ENCODE data around the gene TGFBR1. TPM values are rescaled to one million over a fixed set of nuclear protein-coding genes. Genes with fewer than 3 reads are reported as not detected.

TGFBR1 gene
- total and polyA plus RNA-seq, 5 donors from 2014 or later: 18.0 to 27.0 (median 19.4) TPM

GRCh38 chr9:99076483-99077171 is 28.3 kb upstream of the TGFBR1 start:
- Mint-ChIP-seq H3K4me3 (peak overlapping the region; percentile 49 to 83 (median 64)), H3K27ac (peak overlapping the region; percentile 72 to 88 (median 86)), H3K9me3 (peaks cover 0 to 1% (median 0%) of the 10 kb centered on the region in 7 donors), H3K27me3 (no peaks in the 10 kb centered on the region), H3K4me1 (peaks cover 25 to 58% (median 38%) of the 10 kb centered on the region in 4 donors), H3K36me3 (no peaks in the 10 kb centered on the region)
- ATAC-seq (ENCODE audit: low read depth in 2 of 2) (peak; percentile 74 to 90), DNase-seq (peak in 2 of 3 donors; percentile 45 to 89)
- peaks cover 19% of the 10 kb centered on the region for H3K4me1 ChIP-seq (ENCODE audit: control insufficient read depth, insufficient read depth, low read length, poor library complexity, severe bottlenecking)
- H3K36me3 ChIP-seq (ENCODE audit: control insufficient read depth, insufficient read depth, low read length): no peaks in the 10 kb centered on the region
- H3K9me3 ChIP-seq (ENCODE audit: control insufficient read depth in 2 of 2, low read length in 2 of 2): no peaks in the 10 kb centered on the region
- H3K27me3 ChIP-seq (ENCODE audit: control insufficient read depth, insufficient read depth, low read length): no peaks in the 10 kb centered on the region
- peak overlapping the region; percentile 60 for H3K27ac ChIP-seq (ENCODE audit: insufficient read depth, low read length, poor library complexity, severe bottlenecking)
- H3K4me3 ChIP-seq (ENCODE audit: low read depth, low read length): peak overlapping the region; percentile 56

- no peaks in the 10 kb centered on the region for H3K9me3 ChIP-seq (ENCODE audit: control insufficient read depth in 2 of 2, low read length in 2 of 2)
- H3K4me1 ChIP-seq (ENCODE audit: control insufficient read depth, insufficient read depth, low read length, poor library complexity, severe bottlenecking): peaks cover 19% of the 10 kb centered on the region
- peaks cover 4% of the 10 kb centered on the region for H3K27me3 Mint-ChIP-seq
- H3K27ac Mint-ChIP-seq: no peak overlapping the region
- H3K4me1 Mint-ChIP-seq: peaks cover 25 to 54% (median 39%) of the 10 kb centered on the region in 4 donors
- ATAC-seq (ENCODE audit: low read depth in 2 of 2) (no peak), DNase-seq (no peak)
- H3K4me3 ChIP-seq (ENCODE audit: low read depth, low read length): no peak overlapping the region
- peak overlapping the region in 1 of 4 donors; percentile 20 for H3K4me3 Mint-ChIP-seq
- no peaks in the 10 kb centered on the region for H3K36me3 Mint-ChIP-seq
- H3K36me3 ChIP-seq (ENCODE audit: control insufficient read depth, insufficient read depth, low read length): no peaks in the 10 kb centered on the region
- no peaks in the 10 kb centered on the region for H3K9me3 Mint-ChIP-seq
- no peak overlapping the region for H3K27ac ChIP-seq (ENCODE audit: insufficient read depth, low read length, poor library complexity, severe bottlenecking)
- H3K27me3 ChIP-seq (ENCODE audit: control insufficient read depth, insufficient read depth, low read length): no peaks in the 10 kb centered on the region
Observed at GRCh38 chr9:99078717-99079116, 26.2 kb upstream of the TGFBR1 start.

DNA sequence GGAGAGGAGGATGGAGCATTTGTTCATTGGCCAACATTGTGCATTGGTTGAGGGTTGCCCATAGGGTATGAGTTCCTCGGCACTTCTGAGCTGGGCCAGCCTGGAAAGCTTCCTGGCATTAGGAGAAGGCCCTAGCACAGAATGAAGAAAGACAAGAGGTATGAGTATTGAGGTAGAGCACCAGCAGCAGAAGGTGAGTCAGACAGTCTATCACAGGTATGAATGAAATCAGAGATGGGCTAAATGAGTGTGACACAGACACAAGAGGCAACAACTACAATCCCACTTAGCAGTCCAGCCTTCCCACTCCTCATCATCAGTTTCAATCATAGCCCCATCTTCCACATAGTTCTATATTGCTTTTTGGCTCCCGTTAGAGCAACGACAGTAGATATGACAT is 25.4 kb upstream of the TGFBR1 start:
- no peak for ATAC-seq (ENCODE audit: low read depth in 2 of 2)
- H3K27me3 Mint-ChIP-seq: peaks cover 4% of the 10 kb centered on the region
- Histone ChIP-seq H3K27ac (ENCODE audit: insufficient read depth, low read length, poor library complexity, severe bottlenecking) (no peak overlapping the region), H3K4me1 (ENCODE audit: control insufficient read depth, insufficient read depth, low read length, poor library complexity, severe bottlenecking) (peaks cover 19% of the 10 kb centered on the region), H3K27me3 (ENCODE audit: control insufficient read depth, insufficient read depth, low read length) (no peaks in the 10 kb centered on the region), H3K9me3 (ENCODE audit: control insufficient read depth in 2 of 2, low read length in 2 of 2) (no peaks in the 10 kb centered on the region), H3K36me3 (ENCODE audit: control insufficient read depth, insufficient read depth, low read length) (no peaks in the 10 kb centered on the region), H3K4me3 (ENCODE audit: low read depth, low read length) (no peak overlapping the region)
- H3K4me1 Mint-ChIP-seq: peaks cover 25 to 46% (median 38%) of the 10 kb centered on the region in 4 donors
- H3K9me3 Mint-ChIP-seq: no peaks in the 10 kb centered on the region
- no peak overlapping the region for H3K4me3 Mint-ChIP-seq
- no peaks in the 10 kb centered on the region for H3K36me3 Mint-ChIP-seq
- H3K27ac Mint-ChIP-seq: peak overlapping the region in 1 of 3 donors; percentile 86
- DNase-seq: no peak

DNA sequence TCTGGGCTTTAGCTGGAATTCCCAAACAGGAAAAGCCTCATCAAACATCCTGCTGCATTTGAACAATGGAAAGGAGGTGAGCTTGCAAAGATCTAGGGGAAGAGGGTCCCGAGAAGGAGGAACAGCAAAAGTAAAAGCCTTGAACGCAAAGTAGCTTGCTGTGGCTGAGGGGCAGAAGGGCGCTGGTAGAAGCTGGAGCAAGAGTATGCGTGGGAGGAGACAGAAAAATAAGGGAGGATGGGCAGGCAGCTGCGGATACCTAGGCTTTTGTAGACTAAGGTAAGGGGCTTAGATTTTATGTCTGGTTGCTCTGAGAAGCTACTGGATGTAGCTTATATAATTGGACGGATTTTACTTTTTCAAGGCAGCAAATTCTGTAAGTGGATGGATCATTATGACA is 21.9 kb upstream of the TGFBR1 start:
- Histone ChIP-seq H3K27ac (ENCODE audit: insufficient read depth, low read length, poor library complexity, severe bottlenecking) (no peak overlapping the region), H3K4me1 (ENCODE audit: control insufficient read depth, insufficient read depth, low read length, poor library complexity, severe bottlenecking) (no peaks in the 10 kb centered on the region), H3K27me3 (ENCODE audit: control insufficient read depth, insufficient read depth, low read length) (no peaks in the 10 kb centered on the region), H3K4me3 (ENCODE audit: low read depth, low read length) (no peak overlapping the region), H3K9me3 (ENCODE audit: control insufficient read depth in 2 of 2, low read length in 2 of 2) (no peaks in the 10 kb centered on the region), H3K36me3 (ENCODE audit: control insufficient read depth, insufficient read depth, low read length) (no peaks in the 10 kb centered on the region)
- Mint-ChIP-seq H3K4me3 (no peak overlapping the region), H3K4me1 (peaks cover 5 to 32% (median 22%) of the 10 kb centered on the region in 4 donors), H3K36me3 (no peaks in the 10 kb centered on the region), H3K27me3 (peaks cover 11% of the 10 kb centered on the region), H3K9me3 (no peaks in the 10 kb centered on the region), H3K27ac (peak overlapping the region in 1 of 3 donors; percentile 75)
- DNase-seq (no peak), ATAC-seq (ENCODE audit: low read depth in 2 of 2) (no peak)

GRCh38 chr9:99085949-99086948 is 18.7 kb upstream of the TGFBR1 start:
- Mint-ChIP-seq H3K4me1 (peaks cover 5 to 27% (median 23%) of the 10 kb centered on the region in 4 donors), H3K27ac (peak overlapping the region in 1 of 3 donors; percentile 34), H3K27me3 (peaks cover 11% of the 10 kb centered on the region), H3K4me3 (peak overlapping the region in 1 of 4 donors; percentile 46), H3K36me3 (no peaks in the 10 kb centered on the region), H3K9me3 (no peaks in the 10 kb centered on the region)
- Histone ChIP-seq H3K36me3 (ENCODE audit: control insufficient read depth, insufficient read depth, low read length) (no peaks in the 10 kb centered on the region), H3K4me3 (ENCODE audit: low read depth, low read length) (no peak overlapping the region), H3K27ac (ENCODE audit: insufficient read depth, low read length, poor library complexity, severe bottlenecking) (no peak overlapping the region), H3K27me3 (ENCODE audit: control insufficient read depth, insufficient read depth, low read length) (no peaks in the 10 kb centered on the region), H3K9me3 (ENCODE audit: control insufficient read depth in 2 of 2, low read length in 2 of 2) (peaks cover 0 to 5% of the 10 kb centered on the region in 2 experiments), H3K4me1 (ENCODE audit: control insufficient read depth, insufficient read depth, low read length, poor library complexity, severe bottlenecking) (no peaks in the 10 kb centered on the region)
- peak in 1 of 3 donors; percentile 48 for DNase-seq
- no peak for ATAC-seq (ENCODE audit: low read depth in 2 of 2)

DNA sequence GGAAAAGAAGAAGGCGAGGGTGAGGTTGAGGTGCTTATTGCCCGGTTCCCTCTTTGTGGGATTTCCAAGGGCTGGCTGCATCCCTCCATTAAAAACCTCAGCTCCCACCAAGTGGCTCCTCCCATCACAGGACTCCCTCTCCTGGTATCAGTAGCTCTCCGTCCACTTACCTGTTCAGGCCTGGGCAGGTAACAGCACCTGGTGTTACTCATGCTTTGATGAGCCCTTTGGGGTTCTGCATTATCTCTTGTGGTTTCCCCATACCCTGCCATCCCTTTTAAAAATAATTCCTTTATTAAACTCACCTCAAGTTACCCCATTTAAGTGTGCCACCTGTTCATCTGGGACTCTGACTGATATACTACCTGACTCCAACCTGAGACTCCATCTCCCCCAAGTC is 17.5 kb upstream of the TGFBR1 start:
- Histone ChIP-seq H3K4me1 (ENCODE audit: control insufficient read depth, insufficient read depth, low read length, poor library complexity, severe bottlenecking) (peaks cover 7% of the 10 kb centered on the region), H3K36me3 (ENCODE audit: control insufficient read depth, insufficient read depth, low read length) (no peaks in the 10 kb centered on the region), H3K27ac (ENCODE audit: insufficient read depth, low read length, poor library complexity, severe bottlenecking) (no peak overlapping the region), H3K9me3 (ENCODE audit: control insufficient read depth in 2 of 2, low read length in 2 of 2) (peaks cover 0 to 5% of the 10 kb centered on the region in 2 experiments), H3K4me3 (ENCODE audit: low read depth, low read length) (no peak overlapping the region), H3K27me3 (ENCODE audit: control insufficient read depth, insufficient read depth, low read length) (no peaks in the 10 kb centered on the region)
- Mint-ChIP-seq H3K27ac (no peak overlapping the region), H3K9me3 (no peaks in the 10 kb centered on the region), H3K36me3 (no peaks in the 10 kb centered on the region), H3K27me3 (peaks cover 7% of the 10 kb centered on the region), H3K4me3 (no peak overlapping the region), H3K4me1 (peaks cover 10 to 34% (median 32%) of the 10 kb centered on the region in 4 donors)
- DNase-seq (no peak), ATAC-seq (ENCODE audit: low read depth in 2 of 2) (no peak)

GRCh38 chr9:99090336-99091130 is 14.4 kb upstream of the TGFBR1 start:
- H3K27ac Mint-ChIP-seq: peak overlapping the region in 1 of 3 donors; percentile 39
- Histone ChIP-seq H3K36me3 (ENCODE audit: control insufficient read depth, insufficient read depth, low read length) (no peaks in the 10 kb centered on the region), H3K4me1 (ENCODE audit: control insufficient read depth, insufficient read depth, low read length, poor library complexity, severe bottlenecking) (peaks cover 20% of the 10 kb centered on the region), H3K9me3 (ENCODE audit: control insufficient read depth in 2 of 2, low read length in 2 of 2) (peaks cover 0 to 5% of the 10 kb centered on the region in 2 experiments), H3K27me3 (ENCODE audit: control insufficient read depth, insufficient read depth, low read length) (no peaks in the 10 kb centered on the region), H3K27ac (ENCODE audit: insufficient read depth, low read length, poor library complexity, severe bottlenecking) (no peak overlapping the region), H3K4me3 (ENCODE audit: low read depth, low read length) (no peak overlapping the region)
- DNase-seq: no peak
- peaks cover 12% of the 10 kb centered on the region for H3K27me3 Mint-ChIP-seq
- H3K36me3 Mint-ChIP-seq: no peaks in the 10 kb centered on the region
- no peaks in the 10 kb centered on the region for H3K9me3 Mint-ChIP-seq
- ATAC-seq (ENCODE audit: low read depth in 2 of 2): no peak
- no peak overlapping the region for H3K4me3 Mint-ChIP-seq
- H3K4me1 Mint-ChIP-seq: peaks cover 14 to 53% (median 40%) of the 10 kb centered on the region in 4 donors
